SH-SY5Y (cell line): ENCODE measurements around the gene EEF1AKMT2.

Experiments used
- GATA2 ChIP-seq: IDR thresholded peaks from 2 replicates; pipeline ENCODE4 v1.6.1; 2011; ENCODE audit warnings: mild to moderate bottlenecking, low read depth, low read length
- GATA3 ChIP-seq: IDR thresholded peaks from 2 replicates; pipeline ENCODE4 v1.6.1; 2011; ENCODE audit warnings: low read depth, mild to moderate bottlenecking, low read length, moderate library complexity

Gene EEF1AKMT2

GRCh38 chr10:124791547-124792348, at the start of gene EEF1AKMT2:
EEF1AKMT2 (minus strand) TSS chr10:124791887; CDS start chr10:124791833, 54 bp downstream.
- TF ChIP-seq GATA2 (no peak), GATA3 (no peak)

- TF ChIP-seq GATA2 (no peak), GATA3 (no peak)
Measured at GRCh38 chr10:124837687-124838086, 46.0 kb upstream of the EEF1AKMT2 start.

GRCh38 chr10:124831116-124831515, 39.4 kb upstream of the EEF1AKMT2 start:
- TF ChIP-seq GATA3: no peak

- TF ChIP-seq GATA2: no peak
- TF ChIP-seq GATA3: no peak
Measured at GRCh38 chr10:124830445-124830844, 38.8 kb upstream of the EEF1AKMT2 start.

- TF ChIP-seq GATA3 (no peak), GATA2 (no peak)
Measured at GRCh38 chr10:124829447-124830115, 37.9 kb upstream of the EEF1AKMT2 start.

GRCh38 chr10:124827474-124827873, 35.8 kb upstream of the EEF1AKMT2 start:
- TF ChIP-seq GATA2 (no peak), GATA3 (no peak)

GRCh38 chr10:124826262-124826661, 34.6 kb upstream of the EEF1AKMT2 start:
- TF ChIP-seq GATA3 (no peak), GATA2 (no peak)

- no peak for TF ChIP-seq GATA2
- TF ChIP-seq GATA3: no peak
Measured at GRCh38 chr10:124825702-124826101, 34.0 kb upstream of the EEF1AKMT2 start.

GRCh38 chr10:124824507-124824906, 32.8 kb upstream of the EEF1AKMT2 start:
- TF ChIP-seq GATA2: no peak
- no peak for TF ChIP-seq GATA3

- no peak for TF ChIP-seq GATA2
- TF ChIP-seq GATA3: no peak
Measured at GRCh38 chr10:124821520-124821919, 29.8 kb upstream of the EEF1AKMT2 start.

- TF ChIP-seq GATA3: no peak
- TF ChIP-seq GATA2: no peak
Measured at GRCh38 chr10:124820121-124820520, 28.4 kb upstream of the EEF1AKMT2 start.

- TF ChIP-seq GATA2: no peak
- TF ChIP-seq GATA3: no peak
Measured at GRCh38 chr10:124802313-124802675, 10.6 kb upstream of the EEF1AKMT2 start.

GRCh38 chr10:124799211-124799610, 7.5 kb upstream of the EEF1AKMT2 start:
- no peak for TF ChIP-seq GATA3

GRCh38 chr10:124798781-124799180, 7.1 kb upstream of the EEF1AKMT2 start:
- TF ChIP-seq GATA3 (no peak), GATA2 (no peak)

GRCh38 chr10:124798364-124798763, 6.7 kb upstream of the EEF1AKMT2 start:
- TF ChIP-seq GATA2 (no peak), GATA3 (no peak)
